HPDE6-E6E7 (cell line): ENCODE results near the gene TOM1L2.
A peak's percentile ranks its signal among the peaks of the same experiment; 100 is the strongest.

Experiments
- DNase-seq: peaks from one replicate; pipeline ENCODE4 v3.0.0; 2011; ENCODE audit warnings: missing footprints; ENCODE audit errors: extremely low spot score

Gene TOM1L2

GRCh38 chr17:17899486-17899885 lies 72.7 kb downstream of the TOM1L2 start:
- DNase-seq = no peak

- no peak for DNase-seq
These were observed 73.5 kb downstream of the TOM1L2 start for GRCh38 chr17:17898673-17899072.

DNA sequence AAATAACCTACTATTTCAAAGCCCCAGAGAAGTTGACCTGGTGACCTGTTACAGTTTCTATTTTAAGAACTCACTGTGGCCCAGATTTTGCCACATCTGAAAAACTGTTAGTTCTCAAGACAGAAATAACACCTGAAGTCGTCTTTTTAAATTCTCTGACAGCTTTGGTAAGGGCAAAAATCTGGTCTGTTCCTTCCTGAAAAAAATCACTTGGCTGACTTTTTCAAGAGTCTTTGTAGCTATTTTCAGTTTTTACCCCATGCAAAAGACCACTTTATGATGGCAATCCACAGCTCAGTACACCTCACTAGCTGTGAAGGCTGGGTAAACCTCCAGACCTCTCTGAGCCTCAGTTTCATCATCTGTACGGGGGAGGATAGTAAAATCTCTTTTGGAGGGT lies 74.8 kb downstream of the TOM1L2 start:
- no peak for DNase-seq

DNA sequence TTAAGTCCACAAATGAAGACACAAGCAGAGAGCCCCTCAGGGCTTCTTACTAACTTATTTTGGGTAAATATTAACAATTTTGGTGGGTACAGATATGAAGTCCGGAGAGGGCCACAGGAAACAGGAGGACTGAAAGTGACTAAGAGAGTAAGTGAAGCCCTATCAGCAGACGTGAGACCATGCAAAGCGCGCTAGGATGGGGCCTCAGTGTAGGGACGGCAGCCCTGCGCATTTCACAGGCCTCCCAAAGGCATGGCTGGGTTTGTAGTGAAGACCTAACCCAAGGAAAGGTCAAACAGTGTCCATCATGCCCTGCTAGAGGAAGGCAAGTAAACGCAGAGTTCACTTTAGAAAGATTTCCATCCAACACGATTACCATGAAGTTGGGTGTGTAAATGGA lies 75.5 kb downstream of the TOM1L2 start:
- DNase-seq = no peak

DNA sequence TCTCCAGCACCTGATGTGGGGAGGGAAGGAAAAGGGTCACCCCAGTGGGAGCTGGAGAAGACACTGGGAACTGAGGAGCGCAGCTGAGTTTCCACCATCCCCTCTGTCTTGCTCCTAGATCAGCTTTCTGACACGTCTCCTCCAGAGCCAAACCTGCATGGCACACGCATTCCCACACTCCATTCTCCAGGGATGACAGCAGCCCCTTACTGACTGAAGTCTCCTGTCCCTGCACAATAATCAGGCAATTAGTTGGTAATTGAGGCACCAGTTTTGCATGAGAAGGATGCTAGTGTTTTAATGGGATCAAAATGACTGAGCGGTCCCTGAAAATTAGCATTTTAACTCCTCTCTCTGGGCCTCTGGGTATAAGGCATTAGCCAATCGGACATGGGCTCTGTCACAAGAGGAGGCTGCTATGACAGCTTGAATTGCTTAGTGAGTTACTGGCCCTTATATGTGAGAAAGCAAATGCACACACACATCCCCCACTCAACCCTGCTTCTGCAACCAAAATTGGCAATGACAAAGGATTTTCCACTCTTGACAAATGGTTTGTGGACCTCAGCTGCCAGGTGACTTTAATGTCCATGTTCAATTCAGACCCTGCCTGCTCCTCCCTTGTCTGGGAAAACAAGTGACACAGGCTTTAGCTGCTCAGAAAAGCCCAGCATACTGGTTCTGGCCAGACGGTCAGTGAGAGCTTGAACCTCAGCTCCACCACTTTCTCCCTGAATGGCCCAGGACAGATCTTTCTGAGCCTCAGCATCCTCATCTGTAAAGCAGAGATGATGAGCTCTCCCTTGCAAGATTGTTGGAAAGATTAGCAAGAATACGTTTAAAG lies 78.2 kb downstream of the TOM1L2 start:
- DNase-seq = no peak

GRCh38 chr17:17892731-17893130 lies 79.5 kb downstream of the TOM1L2 start:
- no peak for DNase-seq

- no peak for DNase-seq
These were observed 80.2 kb downstream of the TOM1L2 start for GRCh38 chr17:17892009-17892408.

DNA sequence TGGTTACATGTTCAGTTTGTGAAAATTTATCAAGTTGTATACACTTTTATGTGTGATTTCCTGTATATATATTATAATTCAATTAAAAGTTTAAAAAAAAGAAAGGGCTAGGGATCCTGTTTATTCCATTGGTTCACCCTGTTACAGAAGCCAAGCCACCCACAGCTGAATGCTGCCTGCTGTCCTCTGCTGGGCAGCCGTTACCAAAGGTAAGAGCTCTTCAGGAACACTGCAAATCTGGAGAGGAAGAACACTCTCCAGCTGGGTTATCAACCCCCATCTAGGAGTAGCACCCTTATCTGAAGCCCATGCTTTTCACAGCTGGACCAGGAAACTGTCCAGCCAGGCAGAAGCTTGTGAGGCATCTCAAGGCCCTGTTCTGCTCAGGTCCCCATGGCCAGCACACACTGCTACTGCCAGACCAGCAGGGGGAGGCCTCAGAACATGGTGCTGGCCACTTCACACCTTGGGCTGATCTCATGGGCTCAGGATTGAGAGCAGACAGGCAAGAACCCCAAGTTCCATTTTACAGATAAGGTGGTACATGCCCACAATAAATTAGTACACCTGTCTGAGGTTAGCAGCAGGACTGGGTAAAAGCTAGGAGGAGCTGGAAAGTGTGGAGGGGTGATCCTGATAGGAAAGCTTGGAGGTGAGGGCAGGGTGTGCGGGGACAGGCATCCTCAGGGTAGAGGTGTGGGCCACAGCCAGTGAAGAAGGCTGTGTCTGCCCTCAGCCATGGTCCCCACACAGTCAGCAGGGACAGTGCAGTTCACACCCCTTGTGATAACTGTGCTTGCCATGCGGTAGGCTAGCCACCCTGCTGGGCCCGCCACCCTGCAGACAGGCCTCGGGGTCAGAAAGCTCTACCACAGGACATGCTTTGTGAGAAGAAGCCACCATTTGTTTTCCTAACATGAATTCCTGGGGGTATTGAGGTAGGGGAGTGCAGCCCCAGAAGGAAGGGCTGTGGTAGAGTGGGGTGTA lies 81.1 kb downstream of the TOM1L2 start:
- DNase-seq = peak; percentile 75

- DNase-seq = no peak
These were observed 82.3 kb downstream of the TOM1L2 start for GRCh38 chr17:17889922-17890321.

DNA sequence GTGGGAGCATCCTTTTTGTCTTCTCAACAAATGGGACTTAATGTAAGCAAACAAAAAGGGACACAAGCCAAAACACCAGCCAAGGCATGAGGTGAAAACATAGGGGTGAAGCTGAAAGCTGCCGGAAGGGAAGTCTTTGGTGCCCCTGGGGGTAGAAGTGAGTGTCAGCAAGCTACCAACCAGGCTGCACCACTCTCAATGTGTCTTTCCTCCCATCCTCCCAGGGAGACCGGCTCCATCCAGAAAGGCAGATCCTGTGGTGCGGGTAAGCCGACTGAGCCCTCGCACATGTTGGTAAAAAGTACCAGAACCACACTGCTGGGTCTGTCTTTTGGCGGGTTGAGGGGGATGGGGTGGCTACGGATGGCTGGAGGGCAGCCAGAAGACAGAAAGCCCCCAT lies 83.4 kb downstream of the TOM1L2 start:
- no peak for DNase-seq

DNA sequence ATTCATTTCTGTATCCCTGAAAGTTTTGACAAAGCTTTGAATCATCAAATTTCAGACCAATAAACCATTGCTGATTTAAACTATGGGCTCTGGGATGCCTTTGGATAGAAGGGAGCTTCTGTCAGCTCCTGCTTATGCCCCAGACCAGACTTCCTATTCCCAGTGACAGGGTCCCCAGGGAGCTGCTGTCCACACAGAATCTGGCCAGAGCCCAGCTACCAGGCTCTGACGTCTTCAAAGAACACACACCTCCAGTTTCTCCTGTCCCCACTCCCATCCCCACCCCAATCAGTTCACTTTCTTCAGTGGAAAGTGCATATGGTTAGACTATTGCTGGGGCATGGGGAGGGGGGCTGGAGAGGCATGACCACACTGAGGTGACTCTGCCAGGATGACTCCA lies 83.8 kb downstream of the TOM1L2 start:
- DNase-seq = no peak

DNA sequence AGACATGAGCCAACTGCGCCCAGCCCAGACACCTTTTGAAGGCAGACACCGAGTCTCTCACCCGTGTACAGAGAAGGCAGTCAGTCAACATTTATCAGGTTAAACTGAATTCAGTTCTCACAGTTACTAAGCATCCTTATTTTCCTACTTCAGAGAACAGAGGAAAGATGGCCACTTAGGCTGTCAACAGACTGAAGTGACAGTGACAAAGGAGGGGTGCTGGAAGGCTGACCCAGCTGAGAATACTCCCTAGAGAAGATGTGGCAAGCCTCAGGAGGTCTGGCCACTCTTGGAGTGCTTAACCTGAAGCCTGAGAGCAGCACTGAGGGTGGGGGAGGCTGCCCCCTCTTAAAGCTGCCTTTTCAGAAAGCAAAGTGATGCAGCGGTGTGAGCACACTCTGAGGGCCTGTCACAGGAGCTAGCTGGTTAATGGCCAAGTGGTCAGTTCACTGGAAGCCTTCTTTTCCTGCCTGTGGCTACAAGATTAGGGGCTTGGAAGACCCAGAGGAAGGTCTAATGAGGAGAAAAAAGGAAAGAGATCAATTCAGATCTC lies 84.4 kb downstream of the TOM1L2 start:
- no peak for DNase-seq

DNA sequence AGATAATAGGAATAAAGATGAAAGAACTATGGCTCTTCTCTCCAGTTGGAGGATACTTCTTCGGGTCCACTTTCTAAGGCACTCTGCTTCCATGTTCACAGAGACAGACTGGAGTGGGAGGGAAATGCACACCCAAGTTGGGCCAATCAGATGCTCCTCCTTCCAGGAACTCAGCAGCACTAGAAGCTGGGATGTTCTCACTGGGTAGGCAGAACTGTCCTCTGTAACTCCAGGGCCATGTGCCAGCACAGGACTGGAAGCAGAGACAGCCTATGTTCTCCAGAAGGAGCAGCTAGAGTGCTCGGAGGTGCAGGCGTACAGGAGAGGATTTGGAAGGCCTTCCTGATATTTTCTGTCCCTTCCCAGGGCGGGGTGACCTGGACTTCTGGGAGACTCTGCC lies 85.5 kb downstream of the TOM1L2 start:
- DNase-seq = no peak

DNA sequence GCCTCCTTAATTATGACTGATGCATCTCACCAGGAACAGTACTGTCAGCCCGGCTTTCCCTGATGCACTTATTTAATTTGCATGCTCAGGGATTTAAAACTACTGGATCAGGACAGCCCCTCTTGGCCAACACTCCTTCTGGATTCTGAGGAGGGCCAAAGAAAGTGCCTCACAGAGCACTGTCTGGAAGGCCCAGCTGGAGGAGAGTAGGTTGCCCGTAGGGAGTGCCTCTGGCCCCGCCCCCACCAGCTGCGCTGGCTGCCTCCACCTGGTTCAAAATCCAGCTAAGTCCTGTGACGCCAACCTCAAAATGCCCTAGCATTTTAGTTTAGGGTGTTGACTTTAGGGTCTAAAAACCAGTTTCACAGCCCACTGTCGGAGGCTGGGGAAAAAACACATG lies 86.0 kb downstream of the TOM1L2 start:
- DNase-seq = no peak

- no peak for DNase-seq
These were observed 87.5 kb downstream of the TOM1L2 start for GRCh38 chr17:17884391-17885357.

DNA sequence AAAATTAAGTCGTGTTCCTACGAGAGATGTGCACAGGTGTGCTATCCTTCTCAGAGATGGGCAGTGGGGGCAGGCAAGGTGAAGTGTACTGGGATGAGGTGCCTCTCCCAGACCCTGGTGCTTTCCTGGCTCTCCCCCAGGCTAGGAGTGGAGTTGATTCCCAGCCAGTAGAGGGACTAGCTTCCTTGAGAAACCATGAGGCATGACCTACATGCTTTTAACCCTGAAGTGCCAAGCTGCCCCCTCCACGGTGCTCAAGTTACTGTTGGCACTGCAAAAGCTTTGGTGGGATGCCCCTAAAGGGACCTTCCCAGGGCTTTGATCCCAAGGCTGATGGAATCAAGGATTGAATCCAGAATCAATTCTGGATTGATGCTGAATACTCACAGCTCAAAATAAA lies 88.4 kb downstream of the TOM1L2 start:
- no peak for DNase-seq

GRCh38 chr17:17882082-17882581 lies 90.1 kb downstream of the TOM1L2 start:
- DNase-seq = no peak

DNA sequence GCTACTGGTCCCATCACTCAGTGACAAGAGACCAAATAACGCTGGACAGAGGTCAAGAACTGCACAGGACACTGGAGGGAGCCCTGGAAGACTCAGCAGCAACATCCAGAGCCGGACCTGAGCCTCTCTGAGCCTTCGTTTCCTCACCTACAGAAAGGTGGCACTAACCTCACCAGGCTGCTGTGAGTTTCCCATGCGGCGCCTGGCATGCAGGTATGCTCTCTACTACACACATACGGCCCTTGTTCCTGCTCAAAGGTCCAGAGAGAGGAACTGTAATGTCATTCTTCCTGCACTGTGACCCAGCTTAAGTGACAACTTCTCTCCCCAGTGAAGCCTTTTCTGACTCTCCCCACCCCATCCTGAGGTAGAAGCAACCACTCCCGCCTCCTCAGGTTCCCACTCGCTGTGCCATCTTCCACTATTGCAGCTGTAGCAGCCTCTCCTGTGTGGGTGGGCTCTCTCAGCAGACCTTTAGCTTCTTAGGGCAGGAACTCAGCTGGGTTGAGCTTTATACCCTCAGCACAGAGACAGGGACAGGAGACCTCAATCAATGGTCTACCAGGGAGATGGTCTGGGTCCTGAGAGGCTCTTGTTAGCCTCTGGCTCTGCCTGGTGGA lies 91.5 kb downstream of the TOM1L2 start:
- no peak for DNase-seq

- DNase-seq = no peak
These were observed 94.5 kb downstream of the TOM1L2 start for GRCh38 chr17:17877529-17878358.
